Measurements from ENCODE around the gene DENND4C.
"Not testable (repeated sequence)": the region's sequence is repeated elsewhere in the genome, so short reads cannot be mapped to it uniquely, and the experiment has no call there.

DENND4C gene

DNA sequence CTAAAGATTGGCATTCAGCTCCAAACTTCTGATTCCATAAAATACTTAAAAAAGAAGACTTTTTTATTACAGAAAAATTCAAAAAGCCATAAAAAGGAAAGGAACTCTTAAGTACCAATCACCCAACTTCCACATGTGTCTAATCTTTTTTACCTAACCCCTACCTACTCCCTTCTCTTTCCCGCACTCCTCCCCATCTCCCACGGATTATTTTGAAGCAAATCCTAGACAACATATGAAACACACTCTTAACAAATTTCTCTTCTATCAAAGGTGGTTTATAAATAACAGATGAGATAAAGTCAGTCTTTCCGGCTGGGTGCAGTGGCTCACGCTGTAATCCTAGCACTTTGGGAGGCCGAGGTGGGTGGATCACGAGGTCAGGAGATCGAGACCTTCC lies 5.9 kb upstream of the DENND4C start:
- no peak for DNase-seq (ENCODE audit: low spot score)

GRCh38 chr9:19229595-19230354 lies 718 bp upstream of the DENND4C start:
- DNase-seq (ENCODE audit: low spot score), result peak; percentile 61

DNA sequence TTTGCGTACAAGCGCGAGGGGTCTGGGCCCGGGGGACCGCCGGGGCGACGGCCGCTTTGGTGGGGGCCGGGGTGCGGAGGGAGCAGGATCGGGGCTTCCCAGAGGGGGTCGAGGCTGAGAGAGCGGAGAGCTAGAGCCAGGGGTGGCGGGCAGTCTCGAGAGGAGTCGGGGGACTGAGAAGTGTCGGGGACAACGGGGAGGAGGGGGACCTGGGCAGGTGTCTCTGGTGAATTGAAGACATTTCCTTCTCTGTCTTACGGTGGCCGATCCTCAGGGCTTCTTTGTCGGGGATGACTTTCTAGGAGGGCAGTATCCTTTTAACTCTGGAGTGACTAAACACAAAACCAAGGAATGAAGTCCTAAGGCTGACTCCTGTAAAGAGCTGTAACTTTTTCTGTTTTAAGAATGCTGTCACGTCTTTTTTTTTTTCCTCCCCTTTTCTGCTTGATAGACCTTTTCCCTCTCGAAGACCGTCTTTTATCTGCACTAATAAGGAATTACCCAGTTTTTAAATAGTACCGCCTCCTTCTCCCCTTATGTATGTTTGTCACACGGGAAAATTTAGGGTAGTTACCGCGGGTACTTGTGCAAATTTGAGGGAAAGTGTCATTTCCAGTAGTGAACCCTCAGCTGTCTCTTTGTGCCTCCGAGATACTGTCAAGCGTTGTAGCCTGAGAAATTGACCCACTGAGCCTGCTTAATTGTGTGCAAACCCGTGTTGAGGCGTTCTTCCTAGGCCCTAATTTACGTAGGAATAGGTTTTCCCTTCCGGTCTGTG lies 822 bp downstream of the DENND4C start:
- DNase-seq (ENCODE audit: low spot score), result no peak

- no peak for DNase-seq (ENCODE audit: low spot score)
Measured at GRCh38 chr9:19231904-19232822, 1.7 kb downstream of the DENND4C start.

DNA sequence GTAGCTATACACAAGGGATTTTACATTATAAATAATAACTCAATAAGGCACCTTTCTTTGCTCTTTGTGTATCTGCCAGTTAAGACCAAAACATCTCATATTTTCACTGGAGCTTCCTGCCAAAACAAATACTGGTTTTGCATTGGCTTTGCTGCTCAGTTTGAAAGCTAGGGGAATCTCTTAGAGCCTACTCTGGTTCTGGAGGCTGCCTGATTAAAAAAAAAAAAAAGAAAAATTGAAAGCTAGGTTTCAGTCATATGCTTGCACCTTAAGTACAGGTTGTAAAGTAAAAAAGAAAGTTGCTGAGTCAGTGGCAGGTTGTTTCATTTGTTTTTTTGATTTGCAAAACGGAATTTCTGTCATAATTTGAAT lies 2.3 kb downstream of the DENND4C start:
- DNase-seq (ENCODE audit: low spot score), result no peak

DNA sequence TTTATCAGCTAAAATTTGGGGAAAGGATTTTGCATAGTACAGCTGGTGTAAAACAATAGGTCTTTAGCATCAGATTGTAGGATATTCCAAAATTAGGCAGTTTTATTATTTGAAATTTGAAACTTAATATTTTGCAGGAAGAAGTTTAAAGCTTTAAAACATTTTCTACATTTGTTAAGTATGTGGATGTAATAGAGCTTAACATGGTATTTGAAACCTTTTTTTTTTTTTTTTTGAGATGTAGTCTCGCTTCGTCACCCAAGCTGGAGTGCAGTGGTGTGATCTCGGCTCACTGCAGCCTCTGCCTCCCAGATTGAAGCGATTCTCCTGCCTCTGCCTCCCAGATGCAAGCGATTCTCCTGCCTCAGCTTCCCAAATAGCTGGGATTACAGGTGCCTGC lies 2.9 kb downstream of the DENND4C start:
- DNase-seq (ENCODE audit: low spot score), result no peak

DNA sequence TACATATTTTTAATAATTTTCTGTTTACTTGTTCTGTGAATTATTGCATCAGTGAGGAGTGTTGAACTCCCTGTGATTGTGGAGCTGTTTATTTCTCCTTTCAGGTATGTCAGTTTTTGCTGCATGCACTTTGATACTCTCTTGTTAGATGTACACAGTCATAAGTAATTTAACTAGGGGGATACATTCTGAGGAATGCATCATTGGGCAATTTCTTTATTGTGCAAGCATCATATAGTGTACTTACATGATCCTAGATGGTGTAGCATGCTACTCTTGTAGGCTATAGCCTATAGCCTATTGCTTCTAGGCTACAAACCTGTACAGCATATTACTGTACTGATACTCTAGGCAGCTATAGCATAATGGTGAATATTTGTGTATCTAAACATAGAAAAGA lies 9.5 kb downstream of the DENND4C start:
- DNase-seq (ENCODE audit: low spot score), result no peak

DNA sequence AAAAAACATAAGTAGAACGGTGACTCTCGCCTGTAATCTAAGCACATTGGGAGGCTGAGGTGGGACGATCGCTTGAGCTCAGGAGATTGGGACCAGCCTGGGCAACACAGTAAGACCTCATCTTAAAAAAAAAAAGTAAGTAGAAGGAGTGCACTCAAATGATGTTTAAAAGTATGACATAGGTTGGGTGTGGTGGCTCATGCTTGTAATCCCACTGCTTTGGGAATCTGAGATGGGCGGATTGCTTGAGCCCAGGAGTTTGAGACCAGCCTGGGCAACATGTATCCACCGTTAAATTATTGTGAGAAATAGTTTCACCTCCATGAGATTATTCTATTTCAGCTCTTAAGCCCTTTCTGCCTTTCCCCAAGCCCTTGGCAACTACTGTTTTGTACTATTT lies 11.2 kb downstream of the DENND4C start:
- DNase-seq (ENCODE audit: low spot score), result no peak

DNA sequence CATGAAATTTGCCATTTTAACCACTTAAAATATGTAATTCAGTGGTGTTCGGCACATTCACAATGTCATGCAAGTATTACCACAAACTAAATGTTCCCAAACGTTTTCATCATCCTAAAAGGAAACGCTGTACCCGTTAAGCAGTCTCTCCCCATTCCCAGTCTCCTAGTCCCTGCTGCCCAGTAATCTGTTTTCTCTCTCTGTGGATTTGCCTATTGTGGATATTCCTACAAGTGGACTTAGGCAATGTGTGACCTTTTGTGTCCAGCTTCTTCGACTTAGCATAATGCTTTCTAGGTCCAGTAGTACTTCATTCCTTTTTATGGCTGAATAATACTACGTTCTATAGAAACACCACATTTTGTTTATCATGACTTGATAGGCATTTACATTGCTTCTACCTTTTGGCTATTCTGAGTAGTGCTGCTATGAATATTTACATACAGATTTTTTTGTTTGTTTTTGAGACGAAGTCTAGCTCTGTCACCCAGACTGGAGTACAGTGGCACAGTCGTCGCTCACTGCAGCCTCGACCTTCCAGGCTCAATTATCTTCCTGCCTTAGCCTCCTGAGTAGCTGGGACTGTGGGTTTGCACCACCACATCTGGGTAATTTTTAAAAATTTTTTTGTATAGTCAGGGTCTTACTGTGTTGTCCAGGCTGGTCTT lies 13.0 kb downstream of the DENND4C start:
- DNase-seq (ENCODE audit: low spot score), result no peak

DNA sequence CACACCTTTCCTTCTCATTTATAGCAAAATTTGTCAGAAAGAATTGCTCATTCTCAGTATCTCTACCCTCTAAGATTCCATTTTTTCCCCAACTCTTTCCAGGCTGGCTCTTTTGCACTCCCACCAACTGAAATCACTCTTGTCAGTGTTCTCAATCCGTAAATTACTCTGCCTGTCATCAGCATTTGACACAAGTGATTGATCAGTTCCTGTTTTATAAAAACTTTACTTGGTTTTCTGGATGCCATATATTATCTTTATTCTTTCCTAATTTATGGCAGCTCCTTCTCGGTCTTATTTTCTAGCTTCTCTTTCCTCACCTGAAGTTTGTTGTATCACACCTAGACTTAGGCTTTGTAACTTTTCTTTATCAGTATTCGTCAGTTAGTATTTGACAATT lies 16.4 kb downstream of the DENND4C start:
- no peak for DNase-seq (ENCODE audit: low spot score)

- DNase-seq (ENCODE audit: low spot score), result no peak
Measured at GRCh38 chr9:19247420-19247819, 16.9 kb downstream of the DENND4C start.

- DNase-seq (ENCODE audit: low spot score), result not testable (repeated sequence)
Measured at GRCh38 chr9:19250346-19250745, 19.9 kb downstream of the DENND4C start.

DNA sequence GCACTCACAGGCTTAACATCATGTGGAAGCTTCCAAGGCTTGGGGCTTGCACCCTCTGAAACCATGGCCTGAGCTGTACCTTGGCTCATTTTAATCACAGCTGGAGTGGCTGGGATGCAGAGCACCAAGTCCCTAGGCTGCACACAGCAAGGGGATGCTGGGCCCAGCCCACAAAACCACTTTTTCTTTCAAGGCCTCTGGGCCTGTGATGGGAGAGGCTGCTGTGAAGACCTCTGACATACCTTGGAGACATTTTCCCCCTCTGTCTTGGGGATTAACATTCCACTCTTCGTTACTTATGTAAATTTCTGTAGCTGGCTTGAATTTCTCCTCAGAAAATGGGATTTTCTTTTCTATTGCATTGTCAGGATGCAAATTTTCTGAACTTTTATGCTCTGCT lies 20.7 kb downstream of the DENND4C start:
- not testable (repeated sequence) for DNase-seq (ENCODE audit: low spot score)

- not testable (repeated sequence) for DNase-seq (ENCODE audit: low spot score)
Measured at GRCh38 chr9:19251622-19252021, 21.1 kb downstream of the DENND4C start.

DNA sequence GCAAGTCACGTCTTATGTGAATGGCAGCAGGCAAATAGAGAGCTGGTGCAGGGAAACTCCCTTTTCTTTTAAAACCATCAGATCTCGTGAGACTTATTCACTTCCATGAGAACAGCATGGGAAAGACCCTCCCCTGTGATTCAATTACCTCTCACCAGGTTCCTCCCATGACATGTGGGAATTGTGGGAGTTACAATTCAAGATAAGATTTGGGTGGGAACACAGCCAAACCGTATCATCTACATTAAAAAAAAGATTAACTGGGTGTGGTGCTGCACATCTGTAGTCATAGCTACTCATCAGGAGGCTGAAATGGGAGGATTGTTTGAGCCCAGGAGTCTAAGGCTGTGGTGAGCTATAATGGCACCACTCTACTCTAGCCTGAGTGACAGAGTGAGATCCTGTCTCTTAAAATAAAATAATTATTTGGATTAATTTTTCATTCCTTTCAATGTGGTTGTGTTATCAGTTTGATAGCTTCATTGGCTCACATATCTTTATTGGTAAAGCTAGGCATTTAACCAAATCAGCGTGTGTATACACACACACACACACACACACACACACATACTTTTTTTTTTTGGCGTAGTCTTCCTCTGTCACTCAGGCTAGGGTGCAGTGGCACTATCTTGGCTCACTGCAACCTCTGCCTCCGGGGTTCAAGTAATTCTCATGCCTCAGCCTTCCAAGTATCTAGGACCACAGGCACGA lies 21.8 kb downstream of the DENND4C start:
- DNase-seq (ENCODE audit: low spot score), result no peak

DNA sequence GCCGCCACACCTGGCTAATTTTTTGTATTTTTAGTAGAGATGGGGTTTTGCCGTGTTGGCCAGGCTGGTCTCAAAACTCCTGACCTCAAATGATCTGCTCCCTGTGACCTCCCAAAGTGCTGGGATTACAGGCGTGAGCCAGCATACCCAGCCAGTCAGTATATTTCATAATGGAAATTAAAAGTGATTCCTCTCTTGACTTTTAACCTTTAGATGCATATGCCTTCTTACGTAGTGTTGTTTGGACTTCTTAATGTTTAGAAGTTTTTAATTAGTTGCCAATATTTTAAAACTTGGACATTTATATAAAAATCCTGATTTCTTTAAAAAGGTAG lies 22.4 kb downstream of the DENND4C start:
- DNase-seq (ENCODE audit: low spot score), result no peak

DNA sequence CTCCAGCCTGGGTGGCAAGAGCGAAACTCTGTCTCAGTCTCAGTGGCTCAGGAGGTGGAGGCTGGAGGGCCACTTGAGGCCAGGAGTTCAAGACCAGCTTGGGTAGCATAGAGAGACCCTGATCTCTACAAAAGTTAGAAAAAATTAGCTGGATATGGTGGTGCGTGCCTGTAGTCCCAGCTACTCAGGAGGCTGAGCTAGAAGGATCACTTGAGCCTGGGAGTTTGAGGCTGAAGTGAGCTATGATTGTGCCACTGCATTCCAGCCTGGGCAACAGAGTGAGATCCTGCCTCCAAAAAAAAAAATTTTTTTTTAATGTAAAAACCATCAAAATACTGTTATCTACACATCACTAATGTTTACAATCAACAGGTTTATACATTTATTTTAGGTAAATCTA lies 24.6 kb downstream of the DENND4C start:
- no peak for DNase-seq (ENCODE audit: low spot score)

DNA sequence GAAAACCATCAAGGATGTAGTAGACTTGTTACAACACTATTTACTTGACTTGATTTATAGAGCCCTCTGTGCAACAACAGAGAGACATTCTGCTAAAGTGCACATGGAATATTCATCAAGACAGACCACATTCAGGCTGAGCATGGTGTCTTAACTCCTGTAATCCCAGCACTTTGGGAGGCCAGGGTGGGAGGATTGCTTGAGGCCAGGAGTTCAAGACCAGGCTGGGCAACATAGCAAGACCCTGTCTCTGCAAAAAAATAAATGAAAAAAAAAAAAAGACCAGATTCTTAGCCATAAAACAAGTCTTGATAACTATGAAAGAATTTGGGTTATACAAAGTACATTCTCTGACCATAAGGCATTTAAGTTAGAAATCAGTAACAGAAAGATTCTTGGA lies 25.3 kb downstream of the DENND4C start:
- DNase-seq (ENCODE audit: low spot score), result no peak

- DNase-seq (ENCODE audit: low spot score), result not testable (repeated sequence)
Measured at GRCh38 chr9:19259665-19260255, 29.3 kb downstream of the DENND4C start.

GRCh38 chr9:19265602-19266001 lies 35.1 kb downstream of the DENND4C start:
- not testable (repeated sequence) for DNase-seq (ENCODE audit: low spot score)

- DNase-seq (ENCODE audit: low spot score), result not testable (repeated sequence)
Measured at GRCh38 chr9:19266778-19267384, 36.4 kb downstream of the DENND4C start.

All from CD4-positive, alpha-beta T cell treated with Interleukin-6 at 100 ng/mL for 8 hours (primary cell).